Kidney (tissue), 14 donors: ENCODE measurements around the gene ADGRV1. TPM values are rescaled to one million over a fixed set of nuclear protein-coding genes. Genes with fewer than 3 reads are reported as not detected.
A peak's percentile ranks its signal among the peaks of the same experiment; 100 is the strongest.

ENCODE experiments used
- DNase-seq, 5 donors: peaks; one replicate each; pipeline ENCODE4 v3.0.0-alpha.2; 2013 to 2020
- FAIRE-seq: peaks from 2 replicates; lab custom pipeline; 2012; peaks lifted over from hg19 to GRCh38; lab: Jason Lieb, UNC
- H3K27ac ChIP-seq, 2 donors: one replicate each; pipeline ENCODE4 v1.7.0; 2013; ENCODE audit warnings: low read depth in 2 of 2, low read length in 2 of 2, inconsistent platforms in 1 of 2
- H3K27me3 ChIP-seq: one replicate; pipeline ENCODE4 v1.7.1; 2013; ENCODE audit warnings: low read length, inconsistent platforms; ENCODE audit not compliant: control insufficient read depth, insufficient read depth
- H3K36me3 ChIP-seq, 3 donors: one replicate each; pipeline versions ENCODE4 v1.7.0 to v1.7.1; 2013; ENCODE audit warnings: low read length in 3 of 3, control low read depth in 1 of 3, inconsistent platforms in 1 of 3; ENCODE audit not compliant: insufficient read depth in 3 of 3, control insufficient read depth in 2 of 3
- H3K4me1 ChIP-seq, 3 donors: one replicate each; pipeline versions ENCODE4 v1.7.0 to v1.7.1; 2013; ENCODE audit warnings: low read length in 3 of 3, inconsistent platforms in 1 of 3, low read depth in 1 of 3; ENCODE audit not compliant: control insufficient read depth in 2 of 3, insufficient read depth in 2 of 3
- H3K4me3 ChIP-seq, 3 donors: one replicate each; pipeline versions ENCODE4 v1.7.0 to v1.8.1; 2013; ENCODE audit warnings: low read length in 3 of 3, control low read depth in 1 of 3, inconsistent platforms in 1 of 3
- H3K9ac ChIP-seq, 3 donors: one replicate each; pipeline versions ENCODE4 v1.7.0 to v1.7.1; 2013; ENCODE audit warnings: low read length in 3 of 3, control low read depth in 1 of 3, inconsistent platforms in 1 of 3
- H3K9me3 ChIP-seq, 3 donors: one replicate each; pipeline versions ENCODE4 v1.7.0 to v1.7.1; 2013; ENCODE audit warnings: low read length in 3 of 3, control low read depth in 1 of 3, inconsistent platforms in 1 of 3; ENCODE audit not compliant: control insufficient read depth in 2 of 3, insufficient read depth in 1 of 3
- CTCF ChIP-seq: IDR thresholded peaks from 3 replicates; pipeline ENCODE4 v1.5.1; 2012; ENCODE audit warnings: mild to moderate bottlenecking, moderate library complexity, borderline replicate concordance; ENCODE audit not compliant: insufficient read depth; ENCODE audit errors: extremely low read depth
- intact Hi-C: fragments of 100-400 bp; cut with DNase I; formaldehyde crosslinking; loops from one replicate; pipeline ENCODE4 v1.11.1; 2022
- polyA plus RNA-seq: library from polyadenylated mRNA; stranded (reverse); fragments of 350-450 nt; fragmentation: Illumina TruSeq; extraction: RNeasy Lipid Tissue Mini Kit (QIAGEN cat#74804); gene quantifications from one replicate; pipeline ENCODE4 v1.2.3, GENCODE V29; 2014; ENCODE audit warnings: low read depth, low replicate concordance; ENCODE audit not compliant: insufficient read depth
- total RNA-seq: library from RNA; stranded (reverse); fragmentation: NEBNext Ultra II Directional; extraction: Animal tissue kit (Norgen Biotek cat#: 25700); gene quantifications from one replicate; pipeline ENCODE4 v1.2.1, GENCODE V29; 2021
- donor health status: control.
- donor health status: control.
- donor health status: control.
- donor health status: control.
- donor health status: control.
- donor health status: DM: yes; HTN: yes; CAD: no.
- donor health status: Normal renal cell carcinoma (clear cell type).

Gene ADGRV1
- total and polyA plus RNA-seq, 2 donors from 2014 or later: 7.0 to 7.3 TPM

GRCh38 chr5:91091471-91092234 lies 533.1 kb downstream of the ADGRV1 start:
- DNase-seq (peak in 1 of 5 donors; percentile 13), FAIRE-seq (no peak)
- H3K4me1 ChIP-seq: peaks cover 0 to 3% (median 0%) of the 10 kb centered on the region in 3 donors
- no peaks in the 10 kb centered on the region for H3K27me3 ChIP-seq
- no peaks in the 10 kb centered on the region for H3K36me3 ChIP-seq
- no peak for TF ChIP-seq CTCF
- H3K4me3 ChIP-seq: no peak overlapping the region
- intact Hi-C loops: no loop called here
- no peak overlapping the region for H3K9ac ChIP-seq
- no peak overlapping the region for H3K27ac ChIP-seq
- H3K9me3 ChIP-seq: no peaks in the 10 kb centered on the region

- peaks cover 0 to 3% (median 0%) of the 10 kb centered on the region in 3 donors for H3K4me1 ChIP-seq
- no peak overlapping the region for H3K9ac ChIP-seq
- DNase-seq: no peak
- H3K27me3 ChIP-seq: no peaks in the 10 kb centered on the region
- H3K27ac ChIP-seq: no peak overlapping the region
- no peaks in the 10 kb centered on the region for H3K36me3 ChIP-seq
- no peak for FAIRE-seq
- intact Hi-C loops: no loop called here
- no peaks in the 10 kb centered on the region for H3K9me3 ChIP-seq
- no peak for TF ChIP-seq CTCF
- H3K4me3 ChIP-seq: no peak overlapping the region
Observed at GRCh38 chr5:91092859-91093783, 534.5 kb downstream of the ADGRV1 start.

GRCh38 chr5:91095313-91095712 lies 536.7 kb downstream of the ADGRV1 start:
- no peaks in the 10 kb centered on the region for H3K27me3 ChIP-seq
- no peak overlapping the region for H3K9ac ChIP-seq
- no peak for FAIRE-seq
- H3K4me1 ChIP-seq: peaks cover 0 to 3% (median 0%) of the 10 kb centered on the region in 3 donors
- H3K27ac ChIP-seq: peak overlapping the region in 1 of 2 donors; percentile 2
- intact Hi-C loops: no loop called here
- no peak for TF ChIP-seq CTCF
- no peaks in the 10 kb centered on the region for H3K9me3 ChIP-seq
- DNase-seq: peak in 1 of 5 donors; percentile 41
- no peak overlapping the region for H3K4me3 ChIP-seq
- H3K36me3 ChIP-seq: no peaks in the 10 kb centered on the region
